ENCODE measurements around the gene FBXO42. TPM values are rescaled to one million over a fixed set of nuclear protein-coding genes. Genes with fewer than 3 reads are reported as not detected.

FBXO42 gene
- total and polyA plus RNA-seq, 2 of the 8 experiments (the other 6 are each of a cell fraction or from before 2014, with no cell fraction given) = 15.1 to 17.0 TPM

DNA sequence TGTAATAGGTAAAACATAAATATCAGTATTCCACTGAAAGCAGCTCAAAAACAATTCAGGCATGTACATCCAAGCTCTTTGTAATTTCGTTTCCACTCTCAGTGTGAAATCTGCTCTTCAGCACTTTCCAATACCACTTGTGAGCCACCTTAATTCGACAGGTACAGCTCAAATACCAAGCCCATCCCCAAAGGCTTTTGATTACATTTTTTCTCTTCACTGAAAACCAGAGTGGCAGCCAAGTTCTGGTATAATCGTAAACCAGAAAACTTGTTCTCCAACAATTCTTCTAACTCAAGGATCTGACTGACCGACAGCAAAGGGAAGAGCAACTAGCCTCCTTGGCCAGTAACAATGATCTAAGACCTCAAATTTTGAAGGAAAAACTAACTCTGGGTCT, 36.8 kb downstream of the FBXO42 start (continued):
- TF ChIP-seq, protein P1, sequence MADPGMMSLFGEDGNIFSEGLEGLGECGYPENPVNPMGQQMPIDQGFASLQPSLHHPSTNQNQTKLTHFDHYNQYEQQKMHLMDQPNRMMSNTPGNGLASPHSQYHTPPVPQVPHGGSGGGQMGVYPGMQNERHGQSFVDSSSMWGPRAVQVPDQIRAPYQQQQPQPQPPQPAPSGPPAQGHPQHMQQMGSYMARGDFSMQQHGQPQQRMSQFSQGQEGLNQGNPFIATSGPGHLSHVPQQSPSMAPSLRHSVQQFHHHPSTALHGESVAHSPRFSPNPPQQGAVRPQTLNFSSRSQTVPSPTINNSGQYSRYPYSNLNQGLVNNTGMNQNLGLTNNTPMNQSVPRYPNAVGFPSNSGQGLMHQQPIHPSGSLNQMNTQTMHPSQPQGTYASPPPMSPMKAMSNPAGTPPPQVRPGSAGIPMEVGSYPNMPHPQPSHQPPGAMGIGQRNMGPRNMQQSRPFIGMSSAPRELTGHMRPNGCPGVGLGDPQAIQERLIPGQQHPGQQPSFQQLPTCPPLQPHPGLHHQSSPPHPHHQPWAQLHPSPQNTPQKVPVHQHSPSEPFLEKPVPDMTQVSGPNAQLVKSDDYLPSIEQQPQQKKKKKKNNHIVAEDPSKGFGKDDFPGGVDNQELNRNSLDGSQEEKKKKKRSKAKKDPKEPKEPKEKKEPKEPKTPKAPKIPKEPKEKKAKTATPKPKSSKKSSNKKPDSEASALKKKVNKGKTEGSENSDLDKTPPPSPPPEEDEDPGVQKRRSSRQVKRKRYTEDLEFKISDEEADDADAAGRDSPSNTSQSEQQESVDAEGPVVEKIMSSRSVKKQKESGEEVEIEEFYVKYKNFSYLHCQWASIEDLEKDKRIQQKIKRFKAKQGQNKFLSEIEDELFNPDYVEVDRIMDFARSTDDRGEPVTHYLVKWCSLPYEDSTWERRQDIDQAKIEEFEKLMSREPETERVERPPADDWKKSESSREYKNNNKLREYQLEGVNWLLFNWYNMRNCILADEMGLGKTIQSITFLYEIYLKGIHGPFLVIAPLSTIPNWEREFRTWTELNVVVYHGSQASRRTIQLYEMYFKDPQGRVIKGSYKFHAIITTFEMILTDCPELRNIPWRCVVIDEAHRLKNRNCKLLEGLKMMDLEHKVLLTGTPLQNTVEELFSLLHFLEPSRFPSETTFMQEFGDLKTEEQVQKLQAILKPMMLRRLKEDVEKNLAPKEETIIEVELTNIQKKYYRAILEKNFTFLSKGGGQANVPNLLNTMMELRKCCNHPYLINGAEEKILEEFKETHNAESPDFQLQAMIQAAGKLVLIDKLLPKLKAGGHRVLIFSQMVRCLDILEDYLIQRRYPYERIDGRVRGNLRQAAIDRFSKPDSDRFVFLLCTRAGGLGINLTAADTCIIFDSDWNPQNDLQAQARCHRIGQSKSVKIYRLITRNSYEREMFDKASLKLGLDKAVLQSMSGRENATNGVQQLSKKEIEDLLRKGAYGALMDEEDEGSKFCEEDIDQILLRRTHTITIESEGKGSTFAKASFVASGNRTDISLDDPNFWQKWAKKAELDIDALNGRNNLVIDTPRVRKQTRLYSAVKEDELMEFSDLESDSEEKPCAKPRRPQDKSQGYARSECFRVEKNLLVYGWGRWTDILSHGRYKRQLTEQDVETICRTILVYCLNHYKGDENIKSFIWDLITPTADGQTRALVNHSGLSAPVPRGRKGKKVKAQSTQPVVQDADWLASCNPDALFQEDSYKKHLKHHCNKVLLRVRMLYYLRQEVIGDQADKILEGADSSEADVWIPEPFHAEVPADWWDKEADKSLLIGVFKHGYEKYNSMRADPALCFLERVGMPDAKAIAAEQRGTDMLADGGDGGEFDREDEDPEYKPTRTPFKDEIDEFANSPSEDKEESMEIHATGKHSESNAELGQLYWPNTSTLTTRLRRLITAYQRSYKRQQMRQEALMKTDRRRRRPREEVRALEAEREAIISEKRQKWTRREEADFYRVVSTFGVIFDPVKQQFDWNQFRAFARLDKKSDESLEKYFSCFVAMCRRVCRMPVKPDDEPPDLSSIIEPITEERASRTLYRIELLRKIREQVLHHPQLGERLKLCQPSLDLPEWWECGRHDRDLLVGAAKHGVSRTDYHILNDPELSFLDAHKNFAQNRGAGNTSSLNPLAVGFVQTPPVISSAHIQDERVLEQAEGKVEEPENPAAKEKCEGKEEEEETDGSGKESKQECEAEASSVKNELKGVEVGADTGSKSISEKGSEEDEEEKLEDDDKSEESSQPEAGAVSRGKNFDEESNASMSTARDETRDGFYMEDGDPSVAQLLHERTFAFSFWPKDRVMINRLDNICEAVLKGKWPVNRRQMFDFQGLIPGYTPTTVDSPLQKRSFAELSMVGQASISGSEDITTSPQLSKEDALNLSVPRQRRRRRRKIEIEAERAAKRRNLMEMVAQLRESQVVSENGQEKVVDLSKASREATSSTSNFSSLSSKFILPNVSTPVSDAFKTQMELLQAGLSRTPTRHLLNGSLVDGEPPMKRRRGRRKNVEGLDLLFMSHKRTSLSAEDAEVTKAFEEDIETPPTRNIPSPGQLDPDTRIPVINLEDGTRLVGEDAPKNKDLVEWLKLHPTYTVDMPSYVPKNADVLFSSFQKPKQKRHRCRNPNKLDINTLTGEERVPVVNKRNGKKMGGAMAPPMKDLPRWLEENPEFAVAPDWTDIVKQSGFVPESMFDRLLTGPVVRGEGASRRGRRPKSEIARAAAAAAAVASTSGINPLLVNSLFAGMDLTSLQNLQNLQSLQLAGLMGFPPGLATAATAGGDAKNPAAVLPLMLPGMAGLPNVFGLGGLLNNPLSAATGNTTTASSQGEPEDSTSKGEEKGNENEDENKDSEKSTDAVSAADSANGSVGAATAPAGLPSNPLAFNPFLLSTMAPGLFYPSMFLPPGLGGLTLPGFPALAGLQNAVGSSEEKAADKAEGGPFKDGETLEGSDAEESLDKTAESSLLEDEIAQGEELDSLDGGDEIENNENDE (IDR thresholded peaks at IDR 0.05; ENCODE audit: insufficient replicate concordance, low read length) = no peak
- no peak for TF ChIP-seq CHD1 (IDR thresholded peaks at IDR 0.05; ENCODE audit: low read depth, low read length)
- no peak for TF ChIP-seq RFX5 (IDR thresholded peaks at IDR 0.05; ENCODE audit: borderline replicate concordance, low read depth, low read length)
- TF ChIP-seq GTF2F1 (IDR thresholded peaks at IDR 0.05; ENCODE audit: borderline replicate concordance, low read depth, low read length) = no peak
- TF ChIP-seq, protein P2, sequence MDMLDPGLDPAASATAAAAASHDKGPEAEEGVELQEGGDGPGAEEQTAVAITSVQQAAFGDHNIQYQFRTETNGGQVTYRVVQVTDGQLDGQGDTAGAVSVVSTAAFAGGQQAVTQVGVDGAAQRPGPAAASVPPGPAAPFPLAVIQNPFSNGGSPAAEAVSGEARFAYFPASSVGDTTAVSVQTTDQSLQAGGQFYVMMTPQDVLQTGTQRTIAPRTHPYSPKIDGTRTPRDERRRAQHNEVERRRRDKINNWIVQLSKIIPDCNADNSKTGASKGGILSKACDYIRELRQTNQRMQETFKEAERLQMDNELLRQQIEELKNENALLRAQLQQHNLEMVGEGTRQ (IDR thresholded peaks at IDR 0.05; ENCODE audit: low read length) = no peak
- no peak for TF ChIP-seq EZH2 (IDR thresholded peaks at IDR 0.05; ENCODE audit: low read depth, low read length, severe bottlenecking)
- TF ChIP-seq BCL11A (IDR thresholded peaks at IDR 0.05; ENCODE audit: low read depth in 2 of 2, low read length in 2 of 2) = no peak
- no peak for TF ChIP-seq TAF1 (IDR thresholded peaks at IDR 0.05; ENCODE audit: low read depth, low read length)
- TF ChIP-seq NANOG (IDR thresholded peaks at IDR 0.05; ENCODE audit: insufficient read depth, low read depth, low read length, poor library complexity, severe bottlenecking) = no peak
- TF ChIP-seq POLR2A (IDR thresholded peaks at IDR 0.05; ENCODE audit: control extremely low read depth in 1 of 2, low read depth in 2 of 2, low read length in 2 of 2) = no peak
- no peak for TF ChIP-seq KDM5A (IDR thresholded peaks at IDR 0.05; ENCODE audit: low read length)
- TF ChIP-seq CHD2 (IDR thresholded peaks at IDR 0.05; ENCODE audit: low read length) = no peak
